GM23338 (cell line): Measurements from ENCODE around the gene STAU1. TPM values are rescaled to one million over a fixed set of nuclear protein-coding genes. Genes with fewer than 3 reads are reported as not detected.

Experiments
- ATAC-seq: fragments of 200-7000 bp; cut with Tn5 transposase; 3 replicates; pipeline ENCODE4 v1.9.1; 2020
- DNase-seq: peaks from one replicate; pipeline ENCODE4 v3.0.0-alpha.2; 2015; ENCODE audit warnings: low spot score
- H2AFZ ChIP-seq: fragments of 200-600 bp; sonication (generic); 2 replicates; pipeline ENCODE4 v1.8.0; 2016; ENCODE audit warnings: antibody characterized with exemption, mild to moderate bottlenecking, moderate library complexity
- H3F3A ChIP-seq: fragments of 200-600 bp; sonication (generic); replicated peaks from 2 replicates; pipeline ENCODE4 v1.8.0; 2017; ENCODE audit warnings: antibody characterized with exemption, mixed run types, low read depth
- H3K27ac ChIP-seq: fragments of 200-600 bp; sonication (generic); 2 replicates; pipeline ENCODE4 v1.6.1; 2016; ENCODE audit warnings: low read depth
- H3K27me3 ChIP-seq: fragments of 200-600 bp; sonication (generic); 2 replicates; pipeline ENCODE4 v1.8.0; 2016; ENCODE audit warnings: mild to moderate bottlenecking, mixed run types, moderate library complexity; ENCODE audit not compliant: insufficient read depth
- H3K36me3 ChIP-seq: fragments of 200-600 bp; sonication (generic); 2 replicates; pipeline ENCODE4 v1.8.0; 2016; ENCODE audit warnings: mild to moderate bottlenecking; ENCODE audit not compliant: insufficient read depth
- H3K4me1 ChIP-seq: fragments of 200-600 bp; sonication (generic); 2 replicates; pipeline ENCODE4 v1.8.0; 2016; ENCODE audit warnings: mild to moderate bottlenecking, moderate library complexity; ENCODE audit not compliant: insufficient read depth
- H3K4me2 ChIP-seq: fragments of 200-600 bp; sonication (generic); 2 replicates; pipeline ENCODE4 v1.7.1; 2017; ENCODE audit warnings: mixed run types
- H3K4me3 ChIP-seq: fragments of 200-600 bp; sonication (generic); 2 replicates; pipeline ENCODE4 v1.6.1; 2016; ENCODE audit warnings: mixed run types
- H3K79me2 ChIP-seq: fragments of 200-600 bp; sonication (generic); replicated peaks from 2 replicates; pipeline ENCODE4 v1.8.0; 2017; ENCODE audit warnings: mild to moderate bottlenecking; ENCODE audit not compliant: insufficient read depth
- H3K9me2 ChIP-seq: fragments of 200-600 bp; sonication (generic); 2 replicates; pipeline ENCODE4 v1.8.0; 2017; ENCODE audit not compliant: insufficient read depth
- H4K20me1 ChIP-seq: fragments of 200-600 bp; sonication (generic); replicated peaks from 2 replicates; pipeline ENCODE4 v1.8.0; 2017; ENCODE audit warnings: mild to moderate bottlenecking; ENCODE audit not compliant: insufficient read depth
- H3K27ac Mint-ChIP-seq: 2 replicates; pipeline ENCODE4 v1.8.0; 2020; ENCODE audit warnings: inconsistent platforms, mild to moderate bottlenecking, moderate library complexity, mixed read lengths
- H3K27me3 Mint-ChIP-seq: 3 replicates; pipeline ENCODE4 v1.8.0; 2022; ENCODE audit warnings: low read depth, mild to moderate bottlenecking, moderate library complexity, mixed read lengths, inconsistent platforms; ENCODE audit not compliant: insufficient read depth, poor library complexity
- H3K36me3 Mint-ChIP-seq: 3 replicates; pipeline ENCODE4 v1.8.0; 2021; ENCODE audit warnings: low read depth, mild to moderate bottlenecking, inconsistent platforms, moderate library complexity, mixed read lengths
- H3K4me1 Mint-ChIP-seq: 3 replicates; pipeline ENCODE4 v1.8.0; 2020; ENCODE audit warnings: mild to moderate bottlenecking, inconsistent platforms, mixed read lengths
- H3K4me3 Mint-ChIP-seq: 3 replicates; pipeline ENCODE4 v1.8.0; 2021; ENCODE audit warnings: moderate library complexity, mild to moderate bottlenecking, inconsistent platforms, mixed read lengths
- H3K9me3 Mint-ChIP-seq: 3 replicates; pipeline ENCODE4 v1.8.0; 2020; ENCODE audit warnings: moderate library complexity, mild to moderate bottlenecking, inconsistent platforms, mixed read lengths
- CREB1 ChIP-seq: fragments of 250-450 bp; sonication (Bioruptor Pico); IDR thresholded peaks from 2 replicates; pipeline ENCODE4 v1.5.0; 2020; ENCODE audit warnings: low read depth, mild to moderate bottlenecking, moderate library complexity
- EZH2 ChIP-seq: fragments of 200-600 bp; sonication (generic); IDR thresholded peaks from one replicate; pipeline ENCODE4 v1.8.0; 2017; ENCODE audit warnings: antibody characterized with exemption, mild to moderate bottlenecking, low read depth; ENCODE audit not compliant: unreplicated experiment
- EZH2phosphoT487 ChIP-seq: fragments of 200-600 bp; sonication (generic); IDR thresholded peaks from one replicate; pipeline ENCODE4 v1.8.1; 2018; ENCODE audit warnings: antibody characterized with exemption; ENCODE audit not compliant: unreplicated experiment
- JUNB ChIP-seq: IDR thresholded peaks from one replicate; pipeline ENCODE4 v1.6.1; 2016; ENCODE audit warnings: antibody characterized with exemption; ENCODE audit not compliant: unreplicated experiment
- POLR2AphosphoS5 ChIP-seq: IDR thresholded peaks from 2 replicates; pipeline ENCODE4 v1.6.1; 2016; ENCODE audit warnings: antibody characterized with exemption, low read depth
- STAT1 ChIP-seq: IDR thresholded peaks from one replicate; pipeline ENCODE4 v1.6.1; 2016; ENCODE audit warnings: antibody characterized with exemption; ENCODE audit not compliant: unreplicated experiment
- ZNF114 ChIP-seq: fragments of 250-450 bp; sonication (Bioruptor Pico); IDR thresholded peaks from 2 replicates; pipeline ENCODE4 v1.5.0; 2020; ENCODE audit warnings: mild to moderate bottlenecking, moderate library complexity
- ZNF331 ChIP-seq: fragments of 250-450 bp; sonication (Bioruptor Pico); IDR thresholded peaks from 2 replicates; pipeline ENCODE4 v1.5.0; 2020; ENCODE audit warnings: low read depth, mild to moderate bottlenecking, moderate library complexity
- polyA plus RNA-seq: library from polyadenylated mRNA; unstranded; fragments of >200 nt; fragmentation: Nextera tagmentation; extraction: Ambion mirVana; gene quantifications from 2 replicates; pipeline ENCODE4 v1.2.1, GENCODE V29; 2016
- total RNA-seq: library from RNA; depleted of rRNA; stranded (reverse); fragments of >200 nt; shearing (Covaris generic); gene quantifications from 2 replicates; pipeline ENCODE4 v1.2.3, GENCODE V29; 2014
- TF ChIP-seq, protein P1 (sequence below): IDR thresholded peaks from one replicate; pipeline ENCODE4 v1.6.1; 2018; ENCODE audit warnings: antibody characterized with exemption; ENCODE audit not compliant: unreplicated experiment
- TF ChIP-seq, protein P2 (sequence below): fragments of 250-450 bp; sonication (Bioruptor Pico); IDR thresholded peaks from 2 replicates; pipeline ENCODE4 v1.5.0; 2020; ENCODE audit warnings: mild to moderate bottlenecking, moderate library complexity

The STAU1 gene
- total and polyA plus RNA-seq, 2 experiments from 2014 or later, result 102 TPM

DNA sequence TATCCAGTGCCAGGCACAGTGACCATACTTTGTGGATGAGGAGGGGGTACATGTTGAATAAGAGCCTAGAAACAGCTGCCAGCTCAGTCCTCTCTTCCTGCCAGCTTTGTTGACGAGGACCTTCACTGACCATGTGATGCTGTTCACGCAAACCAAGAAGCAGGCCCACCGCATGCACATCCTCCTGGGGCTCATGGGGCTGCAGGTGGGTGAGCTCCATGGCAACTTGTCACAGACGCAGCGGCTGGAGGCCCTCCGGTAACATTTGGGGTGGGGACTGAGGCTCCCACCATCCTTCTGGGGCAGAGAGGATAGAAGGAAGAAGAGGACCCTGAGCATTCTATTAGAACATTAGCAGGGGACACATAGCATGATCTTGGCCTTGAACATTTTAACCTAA, 46.7 kb upstream of the STAU1 start:
- Histone ChIP-seq H3K79me2 (no peaks in the 10 kb centered on the region), H3F3A (peaks cover 3% of the 10 kb centered on the region; the same call in 1 of the 2 replicates), H3K36me3 (peaks cover 49% of the 10 kb centered on the region), H3K27me3 (no peaks in the 10 kb centered on the region), H3K4me1 (no peaks in the 10 kb centered on the region), H2AFZ (no peak overlapping the region), H3K9me2 (no peaks in the 10 kb centered on the region), H4K20me1 (no peaks in the 10 kb centered on the region; the same call in 1 of the 2 replicates), H3K4me3 (no peak overlapping the region), H3K27ac (no peak overlapping the region), H3K4me2 (no peak overlapping the region)
- TF ChIP-seq ZNF114, result no peak
- TF ChIP-seq JUNB, result no peak
- TF ChIP-seq ZNF331 (CRISPR knock-in tag), result no peak
- TF ChIP-seq, protein P1, sequence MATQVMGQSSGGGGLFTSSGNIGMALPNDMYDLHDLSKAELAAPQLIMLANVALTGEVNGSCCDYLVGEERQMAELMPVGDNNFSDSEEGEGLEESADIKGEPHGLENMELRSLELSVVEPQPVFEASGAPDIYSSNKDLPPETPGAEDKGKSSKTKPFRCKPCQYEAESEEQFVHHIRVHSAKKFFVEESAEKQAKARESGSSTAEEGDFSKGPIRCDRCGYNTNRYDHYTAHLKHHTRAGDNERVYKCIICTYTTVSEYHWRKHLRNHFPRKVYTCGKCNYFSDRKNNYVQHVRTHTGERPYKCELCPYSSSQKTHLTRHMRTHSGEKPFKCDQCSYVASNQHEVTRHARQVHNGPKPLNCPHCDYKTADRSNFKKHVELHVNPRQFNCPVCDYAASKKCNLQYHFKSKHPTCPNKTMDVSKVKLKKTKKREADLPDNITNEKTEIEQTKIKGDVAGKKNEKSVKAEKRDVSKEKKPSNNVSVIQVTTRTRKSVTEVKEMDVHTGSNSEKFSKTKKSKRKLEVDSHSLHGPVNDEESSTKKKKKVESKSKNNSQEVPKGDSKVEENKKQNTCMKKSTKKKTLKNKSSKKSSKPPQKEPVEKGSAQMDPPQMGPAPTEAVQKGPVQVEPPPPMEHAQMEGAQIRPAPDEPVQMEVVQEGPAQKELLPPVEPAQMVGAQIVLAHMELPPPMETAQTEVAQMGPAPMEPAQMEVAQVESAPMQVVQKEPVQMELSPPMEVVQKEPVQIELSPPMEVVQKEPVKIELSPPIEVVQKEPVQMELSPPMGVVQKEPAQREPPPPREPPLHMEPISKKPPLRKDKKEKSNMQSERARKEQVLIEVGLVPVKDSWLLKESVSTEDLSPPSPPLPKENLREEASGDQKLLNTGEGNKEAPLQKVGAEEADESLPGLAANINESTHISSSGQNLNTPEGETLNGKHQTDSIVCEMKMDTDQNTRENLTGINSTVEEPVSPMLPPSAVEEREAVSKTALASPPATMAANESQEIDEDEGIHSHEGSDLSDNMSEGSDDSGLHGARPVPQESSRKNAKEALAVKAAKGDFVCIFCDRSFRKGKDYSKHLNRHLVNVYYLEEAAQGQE, result no peak
- TF ChIP-seq CREB1 (CRISPR knock-in tag), result no peak
- Mint-ChIP-seq H3K27ac (no peak overlapping the region), H3K4me1 (no peaks in the 10 kb centered on the region), H3K27me3 (no peaks in the 10 kb centered on the region), H3K36me3 (peaks cover 86% of the 10 kb centered on the region), H3K9me3 (no peaks in the 10 kb centered on the region), H3K4me3 (no peak overlapping the region)
- ATAC-seq, result no peak
- DNase-seq, result no peak

DNA sequence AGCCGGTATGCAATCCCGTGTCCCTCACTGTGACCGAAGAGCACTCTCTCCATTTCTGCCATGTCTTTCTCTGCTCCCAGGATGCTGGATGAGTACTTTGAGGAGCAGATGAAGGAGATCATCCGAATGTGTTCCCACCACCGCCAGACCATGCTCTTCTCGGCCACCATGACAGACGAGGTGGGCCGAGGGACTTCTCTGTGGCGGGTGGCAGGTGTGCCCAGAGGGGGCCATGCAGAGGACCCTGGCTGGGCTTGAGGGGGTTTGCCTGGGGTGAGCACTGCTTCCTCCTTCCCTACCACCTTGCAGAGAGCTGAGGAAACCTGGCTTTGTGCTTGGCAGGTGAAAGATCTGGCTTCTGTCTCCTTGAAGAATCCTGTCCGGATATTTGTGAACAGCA, 45.1 kb upstream of the STAU1 start:
- ATAC-seq (no peak), DNase-seq (no peak)
- Histone ChIP-seq H3K79me2 (no peaks in the 10 kb centered on the region), H3K27ac (no peak overlapping the region), H3K27me3 (no peaks in the 10 kb centered on the region), H3K4me1 (no peaks in the 10 kb centered on the region), H2AFZ (no peak overlapping the region), H3F3A (no peaks in the 10 kb centered on the region; the same call in 1 of the 2 replicates), H3K36me3 (peaks cover 38% of the 10 kb centered on the region), H3K9me2 (no peaks in the 10 kb centered on the region), H4K20me1 (no peaks in the 10 kb centered on the region; the same call in 1 of the 2 replicates), H3K4me2 (no peak overlapping the region), H3K4me3 (no peak overlapping the region)
- Mint-ChIP-seq H3K27ac (no peak overlapping the region), H3K36me3 (peaks cover 83% of the 10 kb centered on the region), H3K4me3 (no peak overlapping the region), H3K9me3 (no peaks in the 10 kb centered on the region), H3K4me1 (no peaks in the 10 kb centered on the region), H3K27me3 (no peaks in the 10 kb centered on the region)
- TF ChIP-seq ZNF331 (CRISPR knock-in tag), result no peak
- TF ChIP-seq EZH2phosphoT487, result no peak
- TF ChIP-seq, protein P2, sequence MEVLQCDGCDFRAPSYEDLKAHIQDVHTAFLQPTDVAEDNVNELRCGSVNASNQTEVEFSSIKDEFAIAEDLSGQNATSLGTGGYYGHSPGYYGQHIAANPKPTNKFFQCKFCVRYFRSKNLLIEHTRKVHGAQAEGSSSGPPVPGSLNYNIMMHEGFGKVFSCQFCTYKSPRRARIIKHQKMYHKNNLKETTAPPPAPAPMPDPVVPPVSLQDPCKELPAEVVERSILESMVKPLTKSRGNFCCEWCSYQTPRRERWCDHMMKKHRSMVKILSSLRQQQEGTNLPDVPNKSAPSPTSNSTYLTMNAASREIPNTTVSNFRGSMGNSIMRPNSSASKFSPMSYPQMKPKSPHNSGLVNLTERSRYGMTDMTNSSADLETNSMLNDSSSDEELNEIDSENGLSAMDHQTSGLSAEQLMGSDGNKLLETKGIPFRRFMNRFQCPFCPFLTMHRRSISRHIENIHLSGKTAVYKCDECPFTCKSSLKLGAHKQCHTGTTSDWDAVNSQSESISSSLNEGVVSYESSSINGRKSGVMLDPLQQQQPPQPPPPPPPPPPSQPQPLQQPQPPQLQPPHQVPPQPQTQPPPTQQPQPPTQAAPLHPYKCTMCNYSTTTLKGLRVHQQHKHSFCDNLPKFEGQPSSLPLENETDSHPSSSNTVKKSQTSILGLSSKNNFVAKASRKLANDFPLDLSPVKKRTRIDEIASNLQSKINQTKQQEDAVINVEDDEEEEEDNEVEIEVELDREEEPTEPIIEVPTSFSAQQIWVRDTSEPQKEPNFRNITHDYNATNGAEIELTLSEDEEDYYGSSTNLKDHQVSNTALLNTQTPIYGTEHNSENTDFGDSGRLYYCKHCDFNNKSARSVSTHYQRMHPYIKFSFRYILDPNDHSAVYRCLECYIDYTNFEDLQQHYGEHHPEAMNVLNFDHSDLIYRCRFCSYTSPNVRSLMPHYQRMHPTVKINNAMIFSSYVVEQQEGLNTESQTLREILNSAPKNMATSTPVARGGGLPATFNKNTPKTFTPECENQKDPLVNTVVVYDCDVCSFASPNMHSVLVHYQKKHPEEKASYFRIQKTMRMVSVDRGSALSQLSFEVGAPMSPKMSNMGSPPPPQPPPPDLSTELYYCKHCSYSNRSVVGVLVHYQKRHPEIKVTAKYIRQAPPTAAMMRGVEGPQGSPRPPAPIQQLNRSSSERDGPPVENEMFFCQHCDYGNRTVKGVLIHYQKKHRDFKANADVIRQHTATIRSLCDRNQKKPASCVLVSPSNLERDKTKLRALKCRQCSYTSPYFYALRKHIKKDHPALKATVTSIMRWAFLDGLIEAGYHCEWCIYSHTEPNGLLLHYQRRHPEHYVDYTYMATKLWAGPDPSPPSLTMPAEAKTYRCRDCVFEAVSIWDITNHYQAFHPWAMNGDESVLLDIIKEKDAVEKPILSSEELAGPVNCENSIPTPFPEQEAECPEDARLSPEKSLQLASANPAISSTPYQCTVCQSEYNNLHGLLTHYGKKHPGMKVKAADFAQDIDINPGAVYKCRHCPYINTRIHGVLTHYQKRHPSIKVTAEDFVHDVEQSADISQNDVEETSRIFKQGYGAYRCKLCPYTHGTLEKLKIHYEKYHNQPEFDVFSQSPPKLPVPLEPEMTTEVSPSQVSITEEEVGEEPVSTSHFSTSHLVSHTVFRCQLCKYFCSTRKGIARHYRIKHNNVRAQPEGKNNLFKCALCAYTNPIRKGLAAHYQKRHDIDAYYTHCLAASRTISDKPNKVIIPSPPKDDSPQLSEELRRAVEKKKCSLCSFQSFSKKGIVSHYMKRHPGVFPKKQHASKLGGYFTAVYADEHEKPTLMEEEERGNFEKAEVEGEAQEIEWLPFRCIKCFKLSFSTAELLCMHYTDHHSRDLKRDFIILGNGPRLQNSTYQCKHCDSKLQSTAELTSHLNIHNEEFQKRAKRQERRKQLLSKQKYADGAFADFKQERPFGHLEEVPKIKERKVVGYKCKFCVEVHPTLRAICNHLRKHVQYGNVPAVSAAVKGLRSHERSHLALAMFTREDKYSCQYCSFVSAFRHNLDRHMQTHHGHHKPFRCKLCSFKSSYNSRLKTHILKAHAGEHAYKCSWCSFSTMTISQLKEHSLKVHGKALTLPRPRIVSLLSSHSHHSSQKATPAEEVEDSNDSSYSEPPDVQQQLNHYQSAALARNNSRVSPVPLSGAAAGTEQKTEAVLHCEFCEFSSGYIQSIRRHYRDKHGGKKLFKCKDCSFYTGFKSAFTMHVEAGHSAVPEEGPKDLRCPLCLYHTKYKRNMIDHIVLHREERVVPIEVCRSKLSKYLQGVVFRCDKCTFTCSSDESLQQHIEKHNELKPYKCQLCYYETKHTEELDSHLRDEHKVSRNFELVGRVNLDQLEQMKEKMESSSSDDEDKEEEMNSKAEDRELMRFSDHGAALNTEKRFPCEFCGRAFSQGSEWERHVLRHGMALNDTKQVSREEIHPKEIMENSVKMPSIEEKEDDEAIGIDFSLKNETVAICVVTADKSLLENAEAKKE (CRISPR knock-in tag), result no peak
- no peak for TF ChIP-seq STAT1
- no peak for TF ChIP-seq EZH2
- TF ChIP-seq CREB1 (CRISPR knock-in tag), result no peak
- no peak for TF ChIP-seq POLR2AphosphoS5
